Measurements from ENCODE around the gene GRIFIN. TPM values are rescaled to one million over a fixed set of nuclear protein-coding genes. Genes with fewer than 3 reads are reported as not detected.

GRIFIN gene
- polyA plus RNA-seq, 1 donor (not counting 4 experiments of a cell fraction or from before 2014, with no cell fraction given): not detected

GRCh38 chr7:2479276-2480069 lies 3.3 kb upstream of the GRIFIN start:
- Histone ChIP-seq H3K9me1 (ENCODE audit: control insufficient read depth, extremely low read depth, insufficient read depth, low read length) (no peaks in the 10 kb centered on the region), H4K20me1 (ENCODE audit: control insufficient read depth, extremely low read depth, insufficient read depth, low read length) (no peaks in the 10 kb centered on the region), H3K4me3 (ENCODE audit: control insufficient read depth in 2 of 3, extremely low read depth in 1 of 3, insufficient read depth in 2 of 3, low read depth in 1 of 3, low read length in 3 of 3) (no peak overlapping the region), H3K9ac (ENCODE audit: control insufficient read depth, extremely low read depth, insufficient read depth, low read length) (no peak overlapping the region), H2AFZ (ENCODE audit: control insufficient read depth, low read length) (no peak overlapping the region), H3K27me3 (ENCODE audit: control insufficient read depth, extremely low read depth, insufficient read depth, low read length) (peaks cover 25% of the 10 kb centered on the region), H3K27ac (ENCODE audit: control insufficient read depth, insufficient read depth, low read length) (no peak overlapping the region), H3K36me3 (ENCODE audit: control insufficient read depth in 2 of 2, extremely low read depth in 1 of 2, insufficient read depth in 2 of 2, low read length in 2 of 2) (no peaks in the 10 kb centered on the region), H3K79me2 (ENCODE audit: control insufficient read depth, insufficient read depth, low read length) (no peaks in the 10 kb centered on the region), H3K4me1 (ENCODE audit: control insufficient read depth, extremely low read depth, insufficient read depth, low read length) (no peaks in the 10 kb centered on the region), H3K4me2 (ENCODE audit: control insufficient read depth, extremely low read depth, insufficient read depth, low read depth, low read length) (no peak overlapping the region), H3K9me3 (ENCODE audit: control insufficient read depth, low read depth, low read length) (no peaks in the 10 kb centered on the region)
- DNase-seq (ENCODE audit: low read depth, low spot score) (no peak), FAIRE-seq (no peak)
- TF ChIP-seq CTCF (optimal IDR thresholded peaks at IDR 0.05 in 1 of 3, IDR thresholded peaks at IDR 0.05 in 1 of 3, conservative IDR thresholded peaks at IDR 0.05 in 1 of 3; ENCODE audit: extremely low read depth in 1 of 3, insufficient read depth in 2 of 3, low read length in 3 of 3): no peak
- TF ChIP-seq EZH2 (IDR thresholded peaks at IDR 0.05; ENCODE audit: low read length): no peak
- dilution Hi-C loops (cut with MboI; ENCODE audit: extremely low pct_ligation_motif_present, low sequenced_read_pairs): no loop called here

- TF ChIP-seq EZH2 (IDR thresholded peaks at IDR 0.05; ENCODE audit: low read length): no peak
- no peak for TF ChIP-seq CTCF (optimal IDR thresholded peaks at IDR 0.05 in 1 of 3, IDR thresholded peaks at IDR 0.05 in 1 of 3, conservative IDR thresholded peaks at IDR 0.05 in 1 of 3; ENCODE audit: extremely low read depth in 1 of 3, insufficient read depth in 2 of 3, low read length in 3 of 3)
- no peaks in the 10 kb centered on the region for H4K20me1 ChIP-seq (ENCODE audit: control insufficient read depth, extremely low read depth, insufficient read depth, low read length)
- no peak for FAIRE-seq
- H3K4me2 ChIP-seq (ENCODE audit: control insufficient read depth, extremely low read depth, insufficient read depth, low read depth, low read length): no peak overlapping the region
- no peak overlapping the region for H3K27ac ChIP-seq (ENCODE audit: control insufficient read depth, insufficient read depth, low read length)
- peaks cover 21% of the 10 kb centered on the region for H3K27me3 ChIP-seq (ENCODE audit: control insufficient read depth, extremely low read depth, insufficient read depth, low read length)
- H3K4me3 ChIP-seq (ENCODE audit: control insufficient read depth in 2 of 3, extremely low read depth in 1 of 3, insufficient read depth in 2 of 3, low read depth in 1 of 3, low read length in 3 of 3): no peak overlapping the region
- dilution Hi-C loops (cut with MboI; ENCODE audit: extremely low pct_ligation_motif_present, low sequenced_read_pairs): no loop called here
- H3K9me3 ChIP-seq (ENCODE audit: control insufficient read depth, low read depth, low read length): no peaks in the 10 kb centered on the region
- H3K36me3 ChIP-seq (ENCODE audit: control insufficient read depth in 2 of 2, extremely low read depth in 1 of 2, insufficient read depth in 2 of 2, low read length in 2 of 2): no peaks in the 10 kb centered on the region
- no peaks in the 10 kb centered on the region for H3K9me1 ChIP-seq (ENCODE audit: control insufficient read depth, extremely low read depth, insufficient read depth, low read length)
- H3K79me2 ChIP-seq (ENCODE audit: control insufficient read depth, insufficient read depth, low read length): no peaks in the 10 kb centered on the region
- no peak for DNase-seq (ENCODE audit: low read depth, low spot score)
- no peak overlapping the region for H2AFZ ChIP-seq (ENCODE audit: control insufficient read depth, low read length)
- no peak overlapping the region for H3K9ac ChIP-seq (ENCODE audit: control insufficient read depth, extremely low read depth, insufficient read depth, low read length)
- H3K4me1 ChIP-seq (ENCODE audit: control insufficient read depth, extremely low read depth, insufficient read depth, low read length): no peaks in the 10 kb centered on the region
These were observed 2.6 kb upstream of the GRIFIN start for GRCh38 chr7:2478800-2479199.
